HepG2 (cell line): ENCODE measurements around the gene IL12B. TPM values are rescaled to one million over a fixed set of nuclear protein-coding genes. Genes with fewer than 3 reads are reported as not detected.
A peak's percentile ranks its signal among the peaks of the same experiment; 100 is the strongest.
"Not testable (repeated sequence)": the region's sequence is repeated elsewhere in the genome, so short reads cannot be mapped to it uniquely, and the experiment has no call there.

Experiments used
- ATAC-seq: fragments of 200-7000 bp; cut with Tn5 transposase; 3 replicates; pipeline ENCODE4 v1.9.1; 2020; ENCODE audit warnings: mild to moderate bottlenecking, moderate library complexity
- BruUV-seq: library from RNA; stranded (reverse); fragments of 400-500 nt; replicated peaks from 2 replicates; lab custom pipeline; 2021; lab: Mats Ljungman, UMichigan
- CTCF ChIA-PET: fragments of 300-600 bp; formaldehyde crosslinking; extraction: SDS; loops from one replicate; lab custom pipeline; 2021; ENCODE audit warnings: low total read pairs, inconsistent platforms, low intra/inter-chr PET ratio; lab: Yijun Ruan, JAX
- POLR2A ChIA-PET: fragments of 350-600 bp; sonication (Branson Sonifier 250); formaldehyde crosslinking; loops from one replicate; lab custom pipeline; 2020; ENCODE audit warnings: antibody characterized with exemption, inconsistent platforms; lab: Yijun Ruan, JAX
- DNase-seq: peaks from one replicate; pipeline ENCODE4 v3.0.0-alpha.2; 2015; ENCODE audit warnings: low spot score
- FAIRE-seq: peaks from 3 replicates; lab custom pipeline; 2011; peaks lifted over from hg19 to GRCh38; lab: Jason Lieb, UNC
- H2AFZ ChIP-seq: one replicate; pipeline ENCODE4 v1.6.1; 2011; ENCODE audit warnings: low read length, inconsistent platforms
- H3K27ac ChIP-seq: fragments of 300-600 bp; 3 replicates; pipeline ENCODE4 v1.8.0; 2011; ENCODE audit warnings: mixed run types, mild to moderate bottlenecking, mixed read lengths, low read length, inconsistent platforms; ENCODE audit not compliant: insufficient read depth; ENCODE audit errors: extremely low read length
- H3K27me3 ChIP-seq, 2 experiments: fragments of 200-600 bp in 1 of 2; 2 replicates in 1 of 2; 3 replicates in 1 of 2; pipeline versions ENCODE4 v1.6.0 to v1.8.0; 2011; ENCODE audit warnings: low read length in 2 of 2, mild to moderate bottlenecking in 2 of 2, moderate library complexity in 2 of 2, inconsistent platforms in 1 of 2; ENCODE audit not compliant: insufficient read depth in 2 of 2, control insufficient read depth in 1 of 2
- H3K36me3 ChIP-seq, 2 experiments: fragments of 200-600 bp in 1 of 2; replicated peaks in 1 of 2; 2 replicates in 1 of 2; 3 replicates in 1 of 2; pipeline versions ENCODE4 v1.5.1 to v1.8.0; 2011; ENCODE audit warnings: low read length in 2 of 2, inconsistent platforms in 1 of 2; ENCODE audit not compliant: insufficient read depth in 2 of 2, control insufficient read depth in 1 of 2
- H3K4me1 ChIP-seq: 2 replicates; pipeline ENCODE4 v1.5.1; 2012; ENCODE audit warnings: low read length, inconsistent platforms; ENCODE audit not compliant: insufficient read depth
- H3K4me2 ChIP-seq: 2 replicates; pipeline ENCODE4 v1.6.0; 2011; ENCODE audit warnings: low read depth, low read length, inconsistent platforms
- H3K4me3 ChIP-seq, 3 experiments: fragments of 200-600 bp in 1 of 3; sonication (generic), shearing (Covaris generic) in 1 of 3; replicated peaks in 1 of 3; 2 replicates each; pipeline ENCODE4 v1.5.1; 2011 to 2016; ENCODE audit warnings: low read length in 3 of 3, inconsistent platforms in 2 of 3, low read depth in 2 of 3, mild to moderate bottlenecking in 2 of 3, control low read depth in 1 of 3, mixed read lengths in 1 of 3; ENCODE audit not compliant: insufficient read depth in 1 of 3
- H3K79me2 ChIP-seq: one replicate; pipeline ENCODE4 v1.6.1; 2011; ENCODE audit warnings: low read length, inconsistent platforms; ENCODE audit not compliant: insufficient read depth
- H3K9ac ChIP-seq: 2 replicates; pipeline ENCODE4 v1.6.0; 2011; ENCODE audit warnings: mild to moderate bottlenecking, low read depth, low read length, inconsistent platforms; ENCODE audit not compliant: insufficient read depth
- H3K9me3 ChIP-seq: 2 replicates; pipeline ENCODE4 v1.5.1; 2012; ENCODE audit warnings: mild to moderate bottlenecking, low read length
- H4K20me1 ChIP-seq: 2 replicates; pipeline ENCODE4 v1.6.0; 2011; ENCODE audit warnings: inconsistent platforms, mild to moderate bottlenecking, low read length, moderate library complexity; ENCODE audit not compliant: insufficient read depth
- ELF3 ChIP-seq: IDR thresholded peaks from 2 replicates; pipeline ENCODE4 v1.6.1; 2016; ENCODE audit warnings: missing genetic modification reagents, missing compliant biosample characterization
- FOSL2 ChIP-seq: sonication (generic); formaldehyde crosslinking; IDR thresholded peaks from 2 replicates; pipeline ENCODE4 v1.4.0; 2020; ENCODE audit warnings: missing genetic modification reagents
- FOXP1 ChIP-seq, 2 experiments: fragments of 450-650 bp in 1 of 2; IDR thresholded peaks; 2 replicates each; pipeline ENCODE4 v1.6.1; 2017 to 2018; ENCODE audit warnings: antibody characterized with exemption in 1 of 2
- MXI1 ChIP-seq: IDR thresholded peaks from 3 replicates; pipeline ENCODE4 v1.6.1; 2012; ENCODE audit warnings: low read depth, low read length, inconsistent platforms, borderline replicate concordance
- NFE2L2 ChIP-seq: fragments of 150-350 bp; IDR thresholded peaks from 2 replicates; pipeline ENCODE4 v1.6.1; 2014; ENCODE audit warnings: low read length
- RAD51 ChIP-seq: fragments of 450-650 bp; IDR thresholded peaks from 2 replicates; pipeline ENCODE4 v1.6.1; 2016; ENCODE audit warnings: borderline replicate concordance
- RARA ChIP-seq: IDR thresholded peaks from 2 replicates; pipeline ENCODE4 v1.6.1; 2016; ENCODE audit warnings: missing genetic modification reagents, missing compliant biosample characterization
- RXRB ChIP-seq: IDR thresholded peaks from 2 replicates; pipeline ENCODE4 v1.6.1; 2016; ENCODE audit warnings: borderline replicate concordance, missing genetic modification reagents, missing compliant biosample characterization
- SAP130 ChIP-seq: IDR thresholded peaks from 2 replicates; pipeline ENCODE4 v1.6.1; 2016; ENCODE audit warnings: low read depth
- SOX5 ChIP-seq: IDR thresholded peaks from 2 replicates; pipeline ENCODE4 v1.6.1; 2016; ENCODE audit warnings: borderline replicate concordance
- TFE3 ChIP-seq: IDR thresholded peaks from 2 replicates; pipeline ENCODE4 v1.6.1; 2016
- YEATS2 ChIP-seq: sonication (generic); formaldehyde crosslinking; IDR thresholded peaks from 2 replicates; pipeline ENCODE4 v1.4.0; 2020; ENCODE audit warnings: missing genetic modification reagents, borderline replicate concordance
- WGBS: methylation state at CpG from one replicate; pipeline ENCODE4 v1.1.6; 2017; ENCODE audit warnings: low lambda C conversion rate; 5-methylcytosine and 5-hydroxymethylcytosine counted together
- in situ Hi-C: cut with HindIII; loops from 2 replicates; pipeline ENCODE4 v1.10.0; 2017; ENCODE audit warnings: low pct_unique_long_range_greater_than_20kb; ENCODE audit not compliant: extremely low pct_ligation_motif_present
- intact Hi-C: fragments of 100-400 bp; cut with micrococcal nuclease; formaldehyde crosslinking; loops from one replicate; pipeline ENCODE4 v1.10.0; 2022; ENCODE audit not compliant: unreplicated experiment
- polyA plus RNA-seq, 8 experiments: library from polyadenylated mRNA; depleted of rRNA in 3 of 8; stranded (reverse) in 7 of 8; unstranded in 1 of 8; fragments of >200 nt; fragmentation: Illumina TruSeq in 4 of 8; extraction: Trizol in 4 of 8; gene quantifications; 2 replicates each; pipeline versions ENCODE4 v1.2.1 to v1.2.3, GENCODE V29; 2011 to 2016; ENCODE audit warnings: low read depth in 4 of 8, missing spikeins in 1 of 8, mixed read lengths in 1 of 8; ENCODE audit not compliant: insufficient read depth in 1 of 8
- total RNA-seq, 5 experiments: library from RNA; depleted of rRNA; stranded (reverse); fragments of >200 nt; fragmentation: Illumina TruSeq; extraction: Trizol; gene quantifications; 2 replicates each; pipeline ENCODE4 v1.2.3, GENCODE V29; 2016; ENCODE audit warnings: low read depth in 1 of 5
- TF ChIP-seq, protein P1 (sequence below): IDR thresholded peaks from 2 replicates; pipeline ENCODE4 v1.6.1; 2016; ENCODE audit warnings: low read depth
- TF ChIP-seq, protein P2 (sequence below): IDR thresholded peaks from 2 replicates; pipeline ENCODE4 v1.6.1; 2016; ENCODE audit warnings: mild to moderate bottlenecking
- TF ChIP-seq, protein P3 (sequence below): IDR thresholded peaks from 2 replicates; pipeline ENCODE4 v1.4.0; 2020; ENCODE audit warnings: mild to moderate bottlenecking, missing genetic modification reagents

IL12B gene
- total and polyA plus RNA-seq, 2 of the 13 experiments (the other 11 are each of a cell fraction or from before 2014, with no cell fraction given): not detected

DNA sequence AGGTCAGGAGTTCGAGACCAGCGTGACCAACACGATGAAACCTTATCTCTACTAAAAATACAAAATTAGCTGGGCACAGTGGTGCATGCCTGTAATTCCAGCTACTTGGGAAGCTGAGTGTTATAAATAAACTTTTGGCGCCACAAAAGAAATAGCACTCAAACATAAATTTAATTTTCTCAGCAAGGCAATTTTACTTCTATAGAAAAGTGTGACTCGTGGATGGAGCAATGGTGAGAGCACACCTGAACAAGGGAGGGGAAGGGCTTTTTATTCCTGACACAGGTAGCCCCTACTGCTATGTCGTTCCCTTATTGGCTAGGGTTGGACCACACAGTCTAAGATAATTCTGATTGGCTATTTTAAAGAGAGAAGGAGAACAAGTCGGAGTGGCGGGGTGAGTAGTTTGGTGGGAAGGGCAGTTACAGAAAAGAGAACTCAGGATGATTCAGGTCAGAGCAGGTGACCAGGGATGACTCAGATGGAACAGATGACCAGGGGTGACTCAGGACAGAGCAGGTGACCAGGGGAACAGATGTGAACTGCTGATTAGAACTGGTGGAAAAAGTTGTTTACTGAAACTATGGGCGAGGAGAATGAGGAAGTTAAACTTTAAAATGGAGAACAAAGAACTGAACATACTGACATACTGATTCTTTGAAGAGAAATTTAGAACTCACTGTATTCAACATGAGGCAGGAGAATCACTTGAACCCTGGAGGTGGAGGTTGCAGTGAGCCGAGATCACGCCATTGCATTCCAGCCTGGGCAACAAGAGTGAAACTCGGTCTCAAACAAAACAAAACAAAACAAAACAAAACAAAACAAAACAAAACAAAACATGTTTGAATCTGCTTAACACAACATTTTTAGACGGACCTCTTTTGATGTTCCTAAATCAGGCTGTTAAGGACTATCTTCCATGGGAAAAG lies 28.1 kb downstream of the IL12B start:
- H3K4me3 ChIP-seq; H3K79me2 ChIP-seq; in situ Hi-C loops; H3K4me1 ChIP-seq; H4K20me1 ChIP-seq; H3K36me3 ChIP-seq; H3K27ac ChIP-seq; intact Hi-C loops; H2AFZ ChIP-seq; FAIRE-seq; BruUV-seq; POLR2A ChIA-PET; H3K9ac ChIP-seq; H3K27me3 ChIP-seq; CTCF ChIA-PET; TF ChIP-seq FOXP1 (IDR thresholded peaks at IDR 0.05): not testable (repeated sequence)
- Histone ChIP-seq H3K4me2 (peak overlapping the region; percentile 51; the same call in 1 of the 2 replicates), H3K9me3 (peaks cover 20% of the 10 kb centered on the region; the same call in 1 of the 2 replicates)
- 17% methylated on average over 13 of the region's 13 CpGs for WGBS
- peak; percentile 59 for DNase-seq
- peak; percentile 74 for ATAC-seq
- TF ChIP-seq SAP130 (CRISPR knock-in tag): 0 out of 2 replicates have a peak, but pooled peaks have one; percentile 32
- TF ChIP-seq, protein P1, sequence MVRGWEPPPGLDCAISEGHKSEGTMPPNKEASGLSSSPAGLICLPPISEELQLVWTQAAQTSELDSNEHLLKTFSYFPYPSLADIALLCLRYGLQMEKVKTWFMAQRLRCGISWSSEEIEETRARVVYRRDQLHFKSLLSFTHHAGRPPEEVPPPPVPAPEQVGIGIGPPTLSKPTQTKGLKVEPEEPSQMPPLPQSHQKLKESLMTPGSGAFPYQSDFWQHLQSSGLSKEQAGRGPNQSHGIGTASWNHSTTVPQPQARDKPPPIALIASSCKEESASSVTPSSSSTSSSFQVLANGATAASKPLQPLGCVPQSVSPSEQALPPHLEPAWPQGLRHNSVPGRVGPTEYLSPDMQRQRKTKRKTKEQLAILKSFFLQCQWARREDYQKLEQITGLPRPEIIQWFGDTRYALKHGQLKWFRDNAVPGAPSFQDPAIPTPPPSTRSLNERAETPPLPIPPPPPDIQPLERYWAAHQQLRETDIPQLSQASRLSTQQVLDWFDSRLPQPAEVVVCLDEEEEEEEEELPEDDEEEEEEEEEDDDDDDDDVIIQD (CRISPR knock-in tag): peak; percentile 34; the same call in 1 of the 2 replicates
- TF ChIP-seq SOX5 (CRISPR knock-in tag): peak; percentile 54; the same call in 1 of the 2 replicates
- TF ChIP-seq FOSL2 (CRISPR knock-in tag): peak; percentile 95
- TF ChIP-seq RXRB (CRISPR knock-in tag): peak; percentile 53; the same call in 1 of the 2 replicates
- peak; percentile 42; the same call in 1 of the 2 replicates for TF ChIP-seq NFE2L2
- peak; percentile 34; the same call in 1 of the 2 replicates for TF ChIP-seq YEATS2 (CRISPR knock-in tag)
- TF ChIP-seq TFE3 (CRISPR knock-in tag): peak; percentile 96
- TF ChIP-seq, protein P2, sequence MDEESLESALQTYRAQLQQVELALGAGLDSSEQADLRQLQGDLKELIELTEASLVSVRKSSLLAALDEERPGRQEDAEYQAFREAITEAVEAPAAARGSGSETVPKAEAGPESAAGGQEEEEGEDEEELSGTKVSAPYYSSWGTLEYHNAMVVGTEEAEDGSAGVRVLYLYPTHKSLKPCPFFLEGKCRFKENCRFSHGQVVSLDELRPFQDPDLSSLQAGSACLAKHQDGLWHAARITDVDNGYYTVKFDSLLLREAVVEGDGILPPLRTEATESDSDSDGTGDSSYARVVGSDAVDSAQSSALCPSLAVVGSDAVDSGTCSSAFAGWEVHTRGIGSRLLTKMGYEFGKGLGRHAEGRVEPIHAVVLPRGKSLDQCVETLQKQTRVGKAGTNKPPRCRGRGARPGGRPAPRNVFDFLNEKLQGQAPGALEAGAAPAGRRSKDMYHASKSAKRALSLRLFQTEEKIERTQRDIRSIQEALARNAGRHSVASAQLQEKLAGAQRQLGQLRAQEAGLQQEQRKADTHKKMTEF (CRISPR knock-in tag): peak; percentile 20; the same call in 1 of the 2 replicates
- TF ChIP-seq MXI1: 0 out of 3 replicates have a peak, but pooled peaks have one; percentile 12
- 0 out of 2 replicates have a peak, but pooled peaks have one; percentile 6 for TF ChIP-seq FOXP1 (CRISPR knock-in tag; IDR thresholded peaks at IDR 0.05)
- TF ChIP-seq RAD51: peak; percentile 40; the same call in 1 of the 2 replicates
- TF ChIP-seq, protein P3, sequence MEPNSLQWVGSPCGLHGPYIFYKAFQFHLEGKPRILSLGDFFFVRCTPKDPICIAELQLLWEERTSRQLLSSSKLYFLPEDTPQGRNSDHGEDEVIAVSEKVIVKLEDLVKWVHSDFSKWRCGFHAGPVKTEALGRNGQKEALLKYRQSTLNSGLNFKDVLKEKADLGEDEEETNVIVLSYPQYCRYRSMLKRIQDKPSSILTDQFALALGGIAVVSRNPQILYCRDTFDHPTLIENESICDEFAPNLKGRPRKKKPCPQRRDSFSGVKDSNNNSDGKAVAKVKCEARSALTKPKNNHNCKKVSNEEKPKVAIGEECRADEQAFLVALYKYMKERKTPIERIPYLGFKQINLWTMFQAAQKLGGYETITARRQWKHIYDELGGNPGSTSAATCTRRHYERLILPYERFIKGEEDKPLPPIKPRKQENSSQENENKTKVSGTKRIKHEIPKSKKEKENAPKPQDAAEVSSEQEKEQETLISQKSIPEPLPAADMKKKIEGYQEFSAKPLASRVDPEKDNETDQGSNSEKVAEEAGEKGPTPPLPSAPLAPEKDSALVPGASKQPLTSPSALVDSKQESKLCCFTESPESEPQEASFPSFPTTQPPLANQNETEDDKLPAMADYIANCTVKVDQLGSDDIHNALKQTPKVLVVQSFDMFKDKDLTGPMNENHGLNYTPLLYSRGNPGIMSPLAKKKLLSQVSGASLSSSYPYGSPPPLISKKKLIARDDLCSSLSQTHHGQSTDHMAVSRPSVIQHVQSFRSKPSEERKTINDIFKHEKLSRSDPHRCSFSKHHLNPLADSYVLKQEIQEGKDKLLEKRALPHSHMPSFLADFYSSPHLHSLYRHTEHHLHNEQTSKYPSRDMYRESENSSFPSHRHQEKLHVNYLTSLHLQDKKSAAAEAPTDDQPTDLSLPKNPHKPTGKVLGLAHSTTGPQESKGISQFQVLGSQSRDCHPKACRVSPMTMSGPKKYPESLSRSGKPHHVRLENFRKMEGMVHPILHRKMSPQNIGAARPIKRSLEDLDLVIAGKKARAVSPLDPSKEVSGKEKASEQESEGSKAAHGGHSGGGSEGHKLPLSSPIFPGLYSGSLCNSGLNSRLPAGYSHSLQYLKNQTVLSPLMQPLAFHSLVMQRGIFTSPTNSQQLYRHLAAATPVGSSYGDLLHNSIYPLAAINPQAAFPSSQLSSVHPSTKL (CRISPR knock-in tag): 0 out of 2 replicates have a peak, but pooled peaks have one; percentile 22
- TF ChIP-seq ELF3 (CRISPR knock-in tag): peak; percentile 86; the same call in 1 of the 2 replicates
- peak; percentile 32; the same call in 1 of the 2 replicates for TF ChIP-seq RARA (CRISPR knock-in tag)
